WI38 (cell line): Measurements from ENCODE around the gene CCND3.
"Not testable (repeated sequence)": the region's sequence is repeated elsewhere in the genome, so short reads cannot be mapped to it uniquely, and the experiment has no call there.

Experiments
- H3K4me3 ChIP-seq: 2 replicates; pipeline ENCODE4 v1.5.1; 2011; ENCODE audit warnings: low read depth, mild to moderate bottlenecking, control low read depth, low read length
- TF ChIP-seq, protein P1 (sequence below): IDR thresholded peaks from 2 replicates; pipeline ENCODE4 v1.5.1; 2012; ENCODE audit warnings: low read depth, mild to moderate bottlenecking, control low read depth, low read length

CCND3 gene

DNA sequence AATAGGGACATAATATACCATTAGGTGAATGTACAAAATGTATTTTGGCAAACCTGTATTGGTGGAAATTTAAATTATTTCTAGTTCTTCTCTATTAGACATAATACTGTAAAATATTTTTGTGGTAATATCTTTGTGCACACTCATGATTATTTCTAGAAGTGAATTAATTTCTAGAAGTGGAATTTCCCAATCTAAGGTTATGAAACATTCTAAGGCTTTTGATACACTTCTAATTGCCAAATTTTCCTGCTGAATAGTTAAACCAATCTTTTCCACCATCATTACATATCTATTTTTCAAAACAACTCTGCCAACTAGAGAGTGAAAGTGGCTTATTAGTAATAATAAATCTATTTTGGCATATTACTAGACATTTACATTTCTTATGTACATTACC is 1.8 kb upstream of the CCND3 start:
- TF ChIP-seq, protein P1, sequence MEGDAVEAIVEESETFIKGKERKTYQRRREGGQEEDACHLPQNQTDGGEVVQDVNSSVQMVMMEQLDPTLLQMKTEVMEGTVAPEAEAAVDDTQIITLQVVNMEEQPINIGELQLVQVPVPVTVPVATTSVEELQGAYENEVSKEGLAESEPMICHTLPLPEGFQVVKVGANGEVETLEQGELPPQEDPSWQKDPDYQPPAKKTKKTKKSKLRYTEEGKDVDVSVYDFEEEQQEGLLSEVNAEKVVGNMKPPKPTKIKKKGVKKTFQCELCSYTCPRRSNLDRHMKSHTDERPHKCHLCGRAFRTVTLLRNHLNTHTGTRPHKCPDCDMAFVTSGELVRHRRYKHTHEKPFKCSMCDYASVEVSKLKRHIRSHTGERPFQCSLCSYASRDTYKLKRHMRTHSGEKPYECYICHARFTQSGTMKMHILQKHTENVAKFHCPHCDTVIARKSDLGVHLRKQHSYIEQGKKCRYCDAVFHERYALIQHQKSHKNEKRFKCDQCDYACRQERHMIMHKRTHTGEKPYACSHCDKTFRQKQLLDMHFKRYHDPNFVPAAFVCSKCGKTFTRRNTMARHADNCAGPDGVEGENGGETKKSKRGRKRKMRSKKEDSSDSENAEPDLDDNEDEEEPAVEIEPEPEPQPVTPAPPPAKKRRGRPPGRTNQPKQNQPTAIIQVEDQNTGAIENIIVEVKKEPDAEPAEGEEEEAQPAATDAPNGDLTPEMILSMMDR: no peak
- no peak overlapping the region for H3K4me3 ChIP-seq

DNA sequence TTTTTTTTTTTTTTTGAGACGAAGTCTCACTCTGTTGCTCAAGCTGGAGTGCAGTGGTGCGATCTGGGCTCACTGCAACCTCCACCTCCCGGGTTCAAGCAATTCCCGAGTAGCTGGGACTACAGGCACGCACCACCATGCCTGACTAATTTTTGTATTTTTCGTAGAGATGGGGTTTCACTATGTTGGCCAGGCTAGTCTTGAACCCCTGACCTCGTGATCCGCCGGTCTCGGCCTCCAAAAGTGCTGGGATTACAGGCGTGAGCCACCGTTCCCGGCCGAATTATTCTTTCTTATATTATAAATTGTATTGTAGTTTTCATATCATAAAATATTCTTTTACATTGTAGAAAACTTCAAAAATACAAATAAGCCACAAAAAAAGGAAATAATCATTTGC is 1.3 kb upstream of the CCND3 start:
- H3K4me3 ChIP-seq: not testable (repeated sequence)

DNA sequence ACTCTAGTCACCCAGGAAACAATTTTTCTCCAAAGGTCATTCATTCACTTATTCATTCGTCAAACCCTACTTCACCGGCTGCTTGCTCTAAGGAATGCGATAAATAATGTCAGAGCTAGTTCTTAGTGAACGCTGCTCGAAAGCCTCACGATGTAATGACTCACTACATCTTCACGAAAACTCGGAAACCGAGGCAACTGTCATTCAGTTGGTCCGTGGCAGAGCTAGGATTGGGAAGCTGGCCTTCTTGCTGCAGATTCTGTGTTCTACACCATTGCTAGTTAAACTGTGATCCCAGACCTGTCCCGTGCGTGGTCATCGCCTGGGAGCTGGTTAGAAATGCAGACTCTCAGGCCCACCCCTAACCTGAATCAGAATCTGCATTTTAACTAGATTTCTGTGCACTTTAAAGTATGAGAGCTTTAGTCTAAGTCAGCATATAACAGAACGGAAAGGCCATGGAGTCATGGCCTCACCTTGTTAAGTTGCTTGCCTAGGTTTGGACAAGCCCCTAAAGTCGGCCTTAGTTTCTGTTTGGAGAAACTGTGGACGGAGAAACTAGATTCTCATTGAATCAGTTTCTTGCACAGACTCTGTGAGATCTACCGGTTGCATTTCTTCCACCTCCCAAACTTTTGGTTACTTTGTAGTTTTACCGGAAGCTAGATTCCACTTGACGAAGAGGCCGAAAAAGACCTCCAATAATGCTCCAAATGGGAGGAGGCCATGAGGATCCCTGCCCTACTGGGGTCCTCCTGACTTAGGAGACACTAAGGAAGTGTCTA is 651 bp upstream of the CCND3 start:
- TF ChIP-seq, protein P1: no peak

DNA sequence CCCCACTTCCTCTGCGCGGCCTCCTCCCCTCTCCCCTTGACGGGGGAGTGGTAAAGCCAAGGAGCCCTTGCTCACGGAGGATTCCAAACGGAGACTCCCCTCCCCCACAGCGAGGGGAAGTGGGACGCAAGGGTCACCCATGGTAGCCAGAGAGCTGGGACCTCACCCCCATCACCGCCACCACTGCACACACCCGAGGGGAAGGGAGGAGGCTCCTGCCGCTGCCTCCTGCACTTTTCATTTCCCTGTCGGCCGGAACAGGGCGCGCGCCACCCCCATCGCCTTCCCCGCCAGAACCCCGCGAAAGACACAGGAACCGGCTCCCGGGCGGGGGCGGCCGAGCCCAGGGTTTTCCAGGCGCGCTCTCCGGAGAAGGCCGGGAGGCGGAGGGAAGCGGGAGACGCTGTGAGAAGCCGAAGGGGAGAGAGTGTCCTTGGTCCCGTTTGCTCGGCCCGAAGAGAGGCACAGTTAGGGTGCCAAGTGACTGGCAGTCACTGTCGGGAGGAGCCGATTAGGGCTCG is 789 bp downstream of the CCND3 start:
- H3K4me3 ChIP-seq: peak overlapping the region; percentile 78
- TF ChIP-seq, protein P1: no peak

More for the DNA sequence above, 651 bp upstream of the CCND3 start:
- H3K4me3 ChIP-seq: peak overlapping the region; percentile 78

DNA sequence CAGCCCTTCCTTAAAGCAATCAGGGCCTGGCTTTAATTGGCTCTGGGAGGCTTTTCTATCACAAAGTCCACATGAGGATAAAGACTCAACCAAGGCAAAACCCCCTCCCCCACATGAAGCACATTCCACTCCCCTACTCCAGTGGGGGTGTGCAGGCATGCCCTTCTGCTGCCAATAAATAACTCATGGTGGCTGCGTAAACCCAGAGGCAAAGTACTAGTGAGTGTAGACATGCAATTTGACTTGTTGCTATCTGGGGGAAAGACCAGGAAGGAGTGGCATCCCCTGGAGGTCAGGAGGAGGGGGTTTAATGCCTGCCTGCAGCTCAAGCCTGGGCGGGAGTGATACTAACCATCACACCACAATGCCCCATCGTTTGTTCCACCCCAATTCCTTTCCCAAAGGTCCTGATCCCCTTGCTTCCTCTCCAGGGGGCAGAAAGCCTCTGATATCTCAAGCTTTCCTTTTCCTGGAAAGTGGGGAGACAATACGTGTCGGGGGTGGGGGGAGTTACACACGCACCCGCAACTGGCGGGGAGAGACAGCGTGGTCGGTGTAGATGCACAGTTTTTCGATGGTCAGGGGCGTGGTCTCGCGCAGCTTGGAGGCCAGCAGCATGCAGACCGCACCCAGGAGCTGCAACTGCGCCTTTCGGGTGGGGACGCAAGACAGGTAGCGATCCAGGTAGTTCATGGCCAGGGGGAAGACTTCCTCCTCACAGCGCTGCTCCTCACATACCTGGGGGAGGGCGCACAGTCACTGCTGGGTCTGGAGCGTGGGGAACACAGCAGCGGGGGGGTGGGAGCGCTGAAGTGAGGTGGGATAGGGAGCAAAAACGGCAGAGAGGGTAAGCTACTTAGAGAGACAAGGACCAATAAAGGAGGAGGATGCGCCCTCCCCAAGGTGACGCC is 1.5 kb downstream of the CCND3 start:
- H3K4me3 ChIP-seq: peak overlapping the region; percentile 78
- TF ChIP-seq, protein P1: no peak

DNA sequence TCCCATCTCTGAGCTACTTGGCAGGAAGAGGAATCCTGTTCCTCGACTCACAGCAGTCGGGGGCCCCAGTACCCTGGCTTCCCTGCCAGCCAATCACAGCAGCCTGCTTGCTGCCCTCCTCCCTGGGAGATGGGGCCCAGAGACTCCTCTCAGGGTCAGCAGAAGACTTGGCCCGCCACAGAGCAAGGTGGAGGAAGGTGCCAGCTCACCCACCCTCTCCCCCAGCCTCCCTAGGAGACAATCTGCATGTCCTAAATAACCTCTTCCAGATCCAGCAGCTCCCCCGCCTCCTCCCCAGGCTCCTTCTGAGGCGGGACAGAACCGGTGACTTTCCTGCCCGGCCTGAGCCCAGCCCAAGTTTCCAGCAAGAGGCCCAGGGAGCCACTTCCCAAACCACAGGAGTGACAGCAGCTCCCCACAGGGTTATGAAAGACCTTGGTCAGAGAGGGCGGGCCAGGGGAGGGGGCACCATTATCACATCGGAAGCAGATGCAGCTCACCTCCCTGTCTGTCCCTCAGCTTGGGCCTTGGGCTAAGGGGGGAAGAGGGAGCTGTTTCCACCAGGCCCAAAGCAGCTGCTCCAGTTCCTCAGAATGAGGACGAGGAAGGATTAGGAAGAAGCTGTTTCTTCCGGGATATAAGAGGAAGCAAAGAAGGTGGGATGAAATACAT is 2.3 kb downstream of the CCND3 start:
- H3K4me3 ChIP-seq: peak overlapping the region; percentile 78

More for the DNA sequence above, 2.3 kb downstream of the CCND3 start:
- TF ChIP-seq, protein P1: no peak
